HG03103 (cell line): ENCODE data around the gene SNRPD3.
"Not testable (repeated sequence)": the region's sequence is repeated elsewhere in the genome, so short reads cannot be mapped to it uniquely, and the experiment has no call there.

Source experiments
- ATAC-seq: cut with Tn5 transposase; IDR thresholded peaks from one replicate; pipeline ENCODE4 v1.9.1; 2021; ENCODE audit warnings: low read depth; ENCODE audit not compliant: unreplicated experiment

Gene SNRPD3

GRCh38 chr22:24530968-24531367, 24.8 kb upstream of the SNRPD3 start:
- not testable (repeated sequence) for ATAC-seq

GRCh38 chr22:24532075-24532474, 23.7 kb upstream of the SNRPD3 start:
- no peak for ATAC-seq

DNA sequence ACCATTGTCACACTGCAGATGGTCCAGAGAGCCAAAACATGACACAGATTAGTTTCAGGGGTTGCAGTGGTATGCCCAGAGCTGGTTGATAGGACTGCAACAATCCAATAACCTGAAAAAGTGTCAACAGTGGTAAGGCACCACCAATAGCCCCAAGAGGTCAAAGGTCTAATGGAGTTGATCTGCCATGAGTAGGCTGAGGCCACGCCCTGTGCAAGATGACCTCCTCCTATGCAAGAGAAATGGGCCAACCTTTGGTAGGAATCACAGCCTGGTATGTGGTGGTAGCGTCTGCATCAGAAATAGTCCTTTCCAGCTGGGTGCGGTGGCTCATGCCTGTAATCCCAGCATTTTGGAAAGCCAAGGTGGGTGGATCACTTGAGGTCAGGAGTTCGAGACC, 20.5 kb upstream of the SNRPD3 start:
- ATAC-seq: no peak

- no peak for ATAC-seq
These were observed 19.7 kb upstream of the SNRPD3 start for GRCh38 chr22:24536089-24536488.

DNA sequence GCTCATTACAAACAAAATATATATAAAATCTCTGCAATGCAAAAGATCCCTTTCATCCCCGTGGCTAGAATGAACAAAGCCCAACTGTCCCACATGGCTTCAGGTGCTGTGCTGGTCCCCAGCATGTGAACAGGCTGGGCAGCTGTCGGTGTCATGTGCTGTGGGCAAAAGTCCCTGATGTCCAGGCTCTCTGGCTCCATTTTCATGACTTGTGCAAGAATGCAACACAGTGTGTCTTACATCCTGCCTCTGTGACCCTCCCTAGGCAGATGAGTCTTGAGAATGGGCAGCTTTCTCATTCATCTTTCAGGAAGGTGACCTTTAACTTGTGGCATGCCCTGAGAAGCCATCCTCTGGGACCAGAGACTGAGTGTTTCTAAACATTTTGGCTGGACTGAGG, 15.3 kb upstream of the SNRPD3 start:
- ATAC-seq: no peak

GRCh38 chr22:24541681-24542515, 13.9 kb upstream of the SNRPD3 start:
- ATAC-seq: no peak

GRCh38 chr22:24542641-24543040, 13.2 kb upstream of the SNRPD3 start:
- no peak for ATAC-seq

GRCh38 chr22:24543185-24543601, 12.6 kb upstream of the SNRPD3 start:
- ATAC-seq: no peak

GRCh38 chr22:24543679-24544243, 12.0 kb upstream of the SNRPD3 start:
- no peak for ATAC-seq

DNA sequence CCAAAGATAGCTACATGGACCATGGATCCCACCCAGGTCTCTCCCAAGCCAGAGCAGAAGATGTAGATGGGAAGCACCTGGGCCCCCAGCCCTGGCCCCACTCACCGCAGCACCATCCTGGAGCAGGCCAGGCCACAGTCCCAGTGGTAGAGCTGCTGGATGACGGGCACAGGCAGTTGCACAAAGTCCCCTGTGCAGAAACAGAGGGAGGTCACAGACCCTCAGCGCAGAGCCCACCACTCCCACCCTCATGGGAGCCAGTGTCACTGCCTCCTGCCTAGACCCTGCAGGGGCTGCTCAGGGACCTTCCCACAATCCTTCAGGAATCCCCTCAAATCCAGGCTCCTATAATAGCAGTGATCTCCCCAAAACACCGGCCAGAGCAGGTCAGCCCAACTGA, 7.0 kb upstream of the SNRPD3 start:
- ATAC-seq: no peak

DNA sequence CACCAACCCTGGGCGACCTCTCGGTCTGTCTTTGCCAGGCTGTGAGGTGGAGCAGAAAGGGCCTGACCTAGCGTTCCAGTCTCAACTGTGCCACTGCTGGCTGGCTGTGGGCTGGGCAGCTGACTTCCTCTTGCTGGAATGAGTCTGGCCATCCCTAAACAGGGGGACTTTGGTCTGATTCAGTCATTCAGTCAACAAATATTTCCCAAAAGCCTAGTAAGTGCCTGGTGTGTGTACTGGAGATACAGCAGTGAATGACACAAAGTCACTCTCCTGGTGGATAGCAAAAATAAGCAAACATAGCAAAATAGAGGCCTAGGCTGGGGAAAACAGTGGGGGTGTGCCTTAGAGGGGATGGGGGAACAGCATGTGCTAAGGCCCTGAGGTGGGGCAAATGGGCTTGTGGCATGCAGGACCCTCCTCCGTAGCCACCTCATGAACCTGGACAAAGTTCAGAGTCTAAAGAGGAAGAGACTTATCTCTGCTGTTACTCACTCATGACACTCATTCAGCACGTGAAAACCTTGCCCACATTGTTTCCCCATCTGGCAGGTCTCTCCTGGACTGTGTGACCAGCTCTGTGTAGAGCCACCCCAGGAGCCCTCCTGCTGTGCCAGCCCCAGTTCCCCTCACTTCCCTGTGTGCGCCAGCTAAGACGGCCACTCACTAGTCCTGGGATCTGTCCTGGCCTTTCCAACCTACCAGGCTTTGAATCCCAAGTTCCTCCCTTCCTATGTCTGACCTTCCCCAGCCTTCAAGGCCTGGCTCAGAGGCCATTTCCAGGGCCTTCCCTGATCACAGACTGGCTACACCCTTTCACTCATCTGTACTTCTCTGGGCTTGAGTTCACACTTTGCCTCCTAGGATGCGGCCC, 5.5 kb upstream of the SNRPD3 start:
- no peak for ATAC-seq

GRCh38 chr22:24550902-24551435, 4.8 kb upstream of the SNRPD3 start:
- ATAC-seq: no peak

- ATAC-seq: not testable (repeated sequence)
These were observed 3.1 kb upstream of the SNRPD3 start for GRCh38 chr22:24552503-24553286.

DNA sequence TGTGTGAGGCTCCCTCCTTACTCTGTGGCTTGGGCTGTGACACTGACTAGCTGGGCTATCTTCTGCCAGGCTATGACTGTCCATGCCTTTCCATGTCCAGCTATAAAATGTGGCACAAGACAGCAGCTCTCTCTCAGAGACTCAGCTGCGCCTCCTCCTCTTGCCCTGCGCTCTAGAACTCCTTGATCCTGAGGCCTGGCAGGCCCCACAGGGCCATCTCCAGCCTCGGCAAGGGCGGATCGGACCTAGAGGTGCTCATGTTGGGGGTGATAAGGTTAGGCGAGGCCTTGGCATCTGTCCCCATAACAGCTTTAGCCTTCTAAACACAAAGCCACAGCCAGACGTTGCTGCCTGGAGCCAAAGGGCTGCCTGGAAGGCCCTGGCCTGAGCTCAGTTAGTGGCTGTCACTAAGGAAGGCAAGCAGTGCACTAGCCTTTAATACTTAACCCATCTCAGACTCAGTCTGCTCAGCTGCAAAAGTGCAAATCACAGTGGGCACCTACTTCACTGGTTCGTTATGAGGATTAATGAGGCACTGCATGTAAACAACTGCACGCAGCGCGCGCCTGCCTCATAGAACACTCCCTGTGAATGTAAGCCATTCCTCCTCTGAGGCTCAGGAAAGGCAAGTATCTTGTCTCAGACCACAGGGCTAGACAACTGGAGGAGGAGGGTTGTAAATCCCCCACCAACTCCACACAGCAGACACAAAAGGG, 2.0 kb upstream of the SNRPD3 start:
- ATAC-seq: no peak

DNA sequence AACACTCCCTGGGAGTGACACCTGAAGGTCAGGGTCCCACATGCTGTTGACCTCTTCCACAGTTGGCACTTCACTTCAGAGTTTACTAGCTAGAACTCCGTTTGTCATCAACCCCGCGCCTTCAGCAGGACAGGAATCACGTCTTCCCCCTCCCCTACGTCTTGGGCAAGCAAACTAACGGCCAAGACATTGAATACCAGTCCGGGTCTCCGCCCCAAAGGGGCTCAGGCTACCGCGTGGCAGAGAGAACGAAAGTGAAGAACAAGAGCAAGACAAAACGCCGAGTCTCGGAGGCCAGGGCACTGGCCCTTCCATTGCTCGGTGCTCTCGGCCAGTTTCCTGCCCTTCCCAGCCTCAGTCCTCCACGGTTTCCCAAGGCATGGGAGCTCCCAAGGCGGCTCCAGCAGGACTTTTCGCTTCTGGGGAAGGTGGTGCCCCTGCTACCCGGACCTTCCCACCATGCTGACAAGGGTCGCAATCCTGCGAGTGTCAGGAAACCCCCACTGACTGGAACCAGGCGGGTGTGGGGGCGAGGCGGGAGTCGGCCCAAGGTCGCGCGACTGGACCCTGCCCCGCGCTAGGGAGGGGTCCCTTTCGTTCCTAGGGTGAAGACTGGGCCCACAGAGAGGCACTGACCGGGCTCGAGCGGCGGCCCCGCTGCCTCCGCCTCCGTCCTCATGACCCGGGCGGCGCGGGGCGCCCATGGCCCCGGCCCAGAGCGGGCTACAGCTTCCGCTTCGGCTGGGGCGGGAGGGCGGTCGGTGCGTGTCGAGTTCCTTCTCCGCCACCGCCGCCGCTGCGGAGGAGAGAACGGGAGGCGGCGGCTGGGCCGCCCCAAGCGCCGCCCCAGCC, 1.3 kb upstream of the SNRPD3 start, which contains the start of gene GUCD1:
Gene GUCD1, minus strand, starts transcription at position 826 of the 852 bp plus-strand sequence. Its CDS starts 147 bp downstream, at position 679.
- ATAC-seq: peak; percentile 12

DNA sequence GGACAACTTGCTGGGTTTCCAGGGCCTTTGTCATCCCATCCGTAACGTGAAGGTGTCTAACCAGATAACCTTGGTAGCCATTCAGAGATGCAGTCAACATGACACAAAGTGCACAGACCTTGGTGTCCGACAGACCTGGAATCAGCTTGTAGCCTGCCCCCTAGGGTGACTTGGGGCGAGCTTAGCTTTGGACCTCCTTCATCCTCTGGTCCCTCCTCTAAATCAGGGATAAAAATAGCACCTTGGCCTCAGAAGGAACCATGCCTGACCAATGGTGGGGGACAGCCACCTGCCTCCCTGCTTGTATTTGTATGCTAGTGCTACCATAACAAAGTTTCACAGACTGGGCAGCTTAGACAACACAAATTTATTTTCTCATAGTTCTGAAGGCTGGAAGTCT, 3.7 kb downstream of the SNRPD3 start:
- ATAC-seq: no peak

GRCh38 chr22:24563246-24563645, 7.4 kb downstream of the SNRPD3 start:
- ATAC-seq: no peak

DNA sequence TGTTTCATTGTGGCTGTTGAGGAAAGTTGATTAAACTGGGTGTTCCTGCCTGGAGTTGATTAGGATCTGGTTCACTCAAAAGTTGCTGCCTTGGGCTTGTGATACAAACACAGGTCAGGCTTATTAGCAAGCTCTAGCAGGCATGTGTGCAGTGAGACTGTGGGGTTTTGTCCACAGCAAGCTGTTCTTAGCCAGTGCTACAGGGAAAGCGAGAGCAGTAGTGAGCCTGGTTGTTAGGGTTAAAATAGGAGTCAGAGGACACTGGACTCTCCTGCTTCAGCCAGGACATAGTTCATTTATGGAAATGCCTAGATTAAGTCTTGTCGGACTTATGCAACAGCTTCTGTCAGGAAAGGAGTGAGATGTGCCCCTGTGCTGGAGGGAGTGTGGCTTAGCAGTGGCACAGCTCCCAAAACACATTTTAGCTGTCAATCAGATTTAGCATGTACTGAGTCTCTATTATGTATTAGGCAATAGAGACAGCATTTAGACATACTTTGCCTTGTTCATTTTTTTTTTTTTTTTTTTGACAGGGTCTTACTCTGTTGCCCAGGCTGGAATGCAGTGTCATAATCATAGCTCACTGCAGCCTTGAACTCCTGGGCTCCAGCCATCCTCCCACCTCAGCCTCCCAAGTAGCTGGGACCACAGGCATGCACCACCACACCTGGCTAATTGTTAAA, 8.7 kb downstream of the SNRPD3 start:
- ATAC-seq: no peak
